GM10248 (cell line): Measurements from ENCODE around the gene BCAR1.

Experiments
- CTCF ChIA-PET: fragments of 300-600 bp; sonication (Branson Sonifier 250); formaldehyde crosslinking; extraction: SDS; loops from one replicate; lab custom pipeline; 2021; ENCODE audit warnings: antibody characterized with exemption; lab: Yijun Ruan, JAX
- POLR2A ChIA-PET: fragments of 350-650 bp; sonication (Branson Sonifier 250); formaldehyde crosslinking; extraction: SDS; loops from one replicate; lab custom pipeline; 2020; ENCODE audit warnings: antibody characterized with exemption; lab: Yijun Ruan, JAX
- DNase-seq: peaks from one replicate; pipeline ENCODE4 v3.0.0; 2012; ENCODE audit errors: extremely low spot score
- CTCF ChIP-seq: IDR thresholded peaks from 2 replicates; pipeline ENCODE4 v1.5.1; 2012; ENCODE audit warnings: mild to moderate bottlenecking, low read depth; ENCODE audit errors: extremely low read depth, missing control alignments, control extremely low read depth

The BCAR1 gene

GRCh38 chr16:75233611-75233938, 17.8 kb downstream of the BCAR1 start:
- ChIA-PET POLR2A (no interaction called here), CTCF (interaction anchor here (0.7 to 5.3 kb wide), 59 partner anchors 8 to 547 kb away, joined by 3 to 62 read pairs (median 5); partner anchors contain the start of genes BCAR1, CTRB2, KARS1 and TERF2IP)
- no peak for DNase-seq
- no peak for TF ChIP-seq CTCF

GRCh38 chr16:75231570-75231969, 19.9 kb downstream of the BCAR1 start:
- no peak for TF ChIP-seq CTCF
- ChIA-PET POLR2A (no interaction called here), CTCF (interaction anchor here (1.7 to 4.2 kb wide), 2 partner anchors 32 to 155 kb away, joined by 6 to 61 read pairs; no protein-coding TSS in a partner anchor)
- no peak for DNase-seq

GRCh38 chr16:75230471-75231110, 20.8 kb downstream of the BCAR1 start:
- DNase-seq: no peak
- CTCF ChIA-PET: interaction anchor here (1.2 to 1.7 kb wide), 2 partner anchors 31 to 162 kb away, joined by 3 to 6 read pairs; no protein-coding TSS in a partner anchor
- no peak for TF ChIP-seq CTCF

GRCh38 chr16:75229172-75230031, 22.0 kb downstream of the BCAR1 start:
- ChIA-PET CTCF (interaction anchor here (1.1 to 2.3 kb wide), 5 partner anchors 8 to 172 kb away, joined by 4 to 11 read pairs (median 6); no protein-coding TSS in a partner anchor), POLR2A (no interaction called here)
- TF ChIP-seq CTCF: no peak
- no peak for DNase-seq

More at GRCh38 chr16:75230471-75231110, 20.8 kb downstream of the BCAR1 start:
- POLR2A ChIA-PET: no interaction called here

GRCh38 chr16:75228143-75228976, 23.1 kb downstream of the BCAR1 start:
- ChIA-PET POLR2A (no interaction called here), CTCF (interaction anchor here (1.1 to 2.3 kb wide), 5 partner anchors 9 to 173 kb away, joined by 4 to 11 read pairs (median 6); no protein-coding TSS in a partner anchor)
- TF ChIP-seq CTCF: no peak
- no peak for DNase-seq
